Neuronal stem cell (in vitro differentiated cells): ENCODE data around the gene CFAP251.

Experiments
- DNase-seq: peaks from one replicate; pipeline ENCODE4 v3.0.0-alpha.2; 2013; ENCODE audit warnings: low spot score
- H2AFZ ChIP-seq: one replicate; pipeline ENCODE4 v1.6.1; 2013; ENCODE audit warnings: mild to moderate bottlenecking, low read length, inconsistent platforms
- H2AK5ac ChIP-seq: 2 replicates; pipeline ENCODE4 v1.6.1; 2013; ENCODE audit warnings: low read depth, mild to moderate bottlenecking, inconsistent platforms, low read length, moderate library complexity, mixed read lengths
- H2BK120ac ChIP-seq: 2 replicates; pipeline ENCODE4 v1.6.1; 2013; ENCODE audit warnings: low read depth, mild to moderate bottlenecking, inconsistent platforms, low read length, moderate library complexity, mixed read lengths
- H2BK12ac ChIP-seq: one replicate; pipeline ENCODE4 v1.6.1; 2013; ENCODE audit warnings: low read length, inconsistent platforms
- H2BK15ac ChIP-seq: 2 replicates; pipeline ENCODE4 v1.6.1; 2013; ENCODE audit warnings: mild to moderate bottlenecking, low read length, inconsistent platforms, mixed read lengths
- H2BK5ac ChIP-seq: one replicate; pipeline ENCODE4 v1.6.1; 2013; ENCODE audit warnings: inconsistent platforms, mild to moderate bottlenecking, low read length, moderate library complexity
- H3K14ac ChIP-seq: one replicate; pipeline ENCODE4 v1.6.1; 2013; ENCODE audit warnings: low read length, inconsistent platforms
- H3K18ac ChIP-seq: 2 replicates; pipeline ENCODE4 v1.6.1; 2013; ENCODE audit warnings: low read length, inconsistent platforms
- H3K23ac ChIP-seq: 2 replicates; pipeline ENCODE4 v1.6.1; 2013; ENCODE audit warnings: low read depth, mild to moderate bottlenecking, mixed read lengths, low read length, inconsistent platforms; ENCODE audit not compliant: poor library complexity
- H3K27ac ChIP-seq: replicated peaks from 3 replicates; pipeline ENCODE4 v1.5.1; 2013; ENCODE audit warnings: low read length, inconsistent platforms
- H3K27me3 ChIP-seq, 3 experiments: 2 replicates each; pipeline ENCODE4 v1.6.1; 2013; ENCODE audit warnings: low read length in 3 of 3, mild to moderate bottlenecking in 2 of 3, inconsistent platforms in 1 of 3, low read depth in 1 of 3, mixed read lengths in 1 of 3, moderate library complexity in 1 of 3; ENCODE audit not compliant: control insufficient read depth in 3 of 3, insufficient read depth in 3 of 3
- H3K36me3 ChIP-seq, 2 donors: replicated peaks in 1 of 2; 2 replicates each; pipeline ENCODE4 v1.6.1; 2013; ENCODE audit warnings: low read length in 2 of 2; ENCODE audit not compliant: control insufficient read depth in 2 of 2, insufficient read depth in 2 of 2
- H3K4ac ChIP-seq: 2 replicates; pipeline ENCODE4 v1.6.1; 2013; ENCODE audit warnings: inconsistent platforms, mild to moderate bottlenecking, low read length, moderate library complexity
- H3K4me1 ChIP-seq, 2 donors: 1 replicate in 1 of 2; 2 replicates in 1 of 2; pipeline ENCODE4 v1.6.1; 2013; ENCODE audit warnings: low read length in 2 of 2, low read depth in 1 of 2; ENCODE audit not compliant: control insufficient read depth in 2 of 2, insufficient read depth in 1 of 2
- H3K4me2 ChIP-seq: one replicate; pipeline ENCODE4 v1.6.1; 2013; ENCODE audit warnings: mild to moderate bottlenecking, low read length, inconsistent platforms; ENCODE audit not compliant: insufficient read depth, poor library complexity, severe bottlenecking
- H3K4me3 ChIP-seq, 2 donors: 2 replicates each; pipeline ENCODE4 v1.5.1; 2013; ENCODE audit warnings: low read length in 2 of 2, mild to moderate bottlenecking in 2 of 2, inconsistent platforms in 1 of 2, moderate library complexity in 1 of 2
- H3K79me1 ChIP-seq: one replicate; pipeline ENCODE4 v1.6.1; 2013; ENCODE audit warnings: low read depth, mild to moderate bottlenecking, inconsistent platforms, low read length, moderate library complexity
- H3K9ac ChIP-seq: one replicate; pipeline ENCODE4 v1.6.1; 2013; ENCODE audit warnings: mild to moderate bottlenecking, low read depth, low read length, inconsistent platforms; ENCODE audit not compliant: poor library complexity
- H3K9me3 ChIP-seq, 2 donors: replicated peaks in 1 of 2; 2 replicates each; pipeline versions ENCODE3 to v1.6.1; 2013; ENCODE audit warnings: low read length in 2 of 2, mild to moderate bottlenecking in 2 of 2, inconsistent platforms in 1 of 2, low read depth in 1 of 2, mixed read lengths in 1 of 2, moderate library complexity in 1 of 2; ENCODE audit not compliant: control insufficient read depth in 2 of 2, insufficient read depth in 1 of 2
- H4K8ac ChIP-seq: one replicate; pipeline ENCODE4 v1.6.1; 2013; ENCODE audit warnings: low read depth, mild to moderate bottlenecking, inconsistent platforms, low read length, moderate library complexity
- H4K91ac ChIP-seq: one replicate; pipeline ENCODE4 v1.6.1; 2013; ENCODE audit warnings: low read length, low read depth, mild to moderate bottlenecking, inconsistent platforms; ENCODE audit not compliant: poor library complexity
- whole genome bisulfite sequencing, 2 donors: extraction: QIAGEN DNeasy Blood & Tissue Kit; methylation state at CpG; one replicate each; pipeline ENCODE4 v1.1.7; 2013; ENCODE audit warnings: missing lambda C conversion rate in 2 of 2, mixed read lengths in 1 of 2; ENCODE audit not compliant: insufficient read length in 2 of 2, insufficient replicate concordance in 1 of 2; ENCODE audit errors: extremely low coverage in 2 of 2; 5-methylcytosine and 5-hydroxymethylcytosine counted together

Gene CFAP251

GRCh38 chr12:122026706-122027333, 108.4 kb downstream of the CFAP251 start:
- peaks cover 29% of the 10 kb centered on the region for H3K79me1 ChIP-seq
- H3K4ac ChIP-seq = peak overlapping the region; percentile 23
- no peak overlapping the region for H3K4me2 ChIP-seq
- H3K27me3 ChIP-seq = no peaks in the 10 kb centered on the region
- H2AK5ac ChIP-seq = peak overlapping the region; percentile 84
- H2BK15ac ChIP-seq = no peak overlapping the region
- H2BK5ac ChIP-seq = no peak overlapping the region
- H3K4me3 ChIP-seq = no peak overlapping the region
- no peak overlapping the region for H2BK120ac ChIP-seq
- no peak overlapping the region for H2AFZ ChIP-seq
- peaks cover 2 to 20% of the 10 kb centered on the region in 2 donors for H3K36me3 ChIP-seq
- H3K9me3 ChIP-seq = no peaks in the 10 kb centered on the region
- H3K18ac ChIP-seq = peak overlapping the region; percentile 57
- H2BK12ac ChIP-seq = no peak overlapping the region
- peak overlapping the region; percentile 93 for H3K23ac ChIP-seq
- H4K8ac ChIP-seq = no peak overlapping the region
- H4K91ac ChIP-seq = peak overlapping the region; percentile 64
- H3K9ac ChIP-seq = no peak overlapping the region
- no peak for DNase-seq
- H3K27ac ChIP-seq = no peak overlapping the region
- H3K14ac ChIP-seq = no peak overlapping the region
- peaks cover 4 to 12% of the 10 kb centered on the region in 2 donors for H3K4me1 ChIP-seq
- no CpG with 5 or more reads among the region's 7 CpGs for WGBS, 2 donors

- H2BK15ac ChIP-seq = no peak overlapping the region
- no peak for DNase-seq
- H3K9me3 ChIP-seq = no peaks in the 10 kb centered on the region
- no peak overlapping the region for H3K4ac ChIP-seq
- no peak overlapping the region for H3K9ac ChIP-seq
- H4K91ac ChIP-seq = no peak overlapping the region
- no peaks in the 10 kb centered on the region for H3K27me3 ChIP-seq
- H3K14ac ChIP-seq = peak overlapping the region; percentile 4
- H2AFZ ChIP-seq = no peak overlapping the region
- no CpG with 5 or more reads among the region's 12 CpGs for WGBS, 2 donors
- H3K79me1 ChIP-seq = peaks cover 25% of the 10 kb centered on the region
- H3K27ac ChIP-seq = no peak overlapping the region
- H2BK5ac ChIP-seq = no peak overlapping the region
- no peak overlapping the region for H2BK120ac ChIP-seq
- peaks cover 3 to 12% of the 10 kb centered on the region in 2 donors for H3K4me1 ChIP-seq
- H3K18ac ChIP-seq = no peak overlapping the region
- H2AK5ac ChIP-seq = no peak overlapping the region
- H3K4me3 ChIP-seq = no peak overlapping the region
- H3K36me3 ChIP-seq = peaks cover 4 to 30% of the 10 kb centered on the region in 2 donors
- no peak overlapping the region for H3K4me2 ChIP-seq
- no peak overlapping the region for H2BK12ac ChIP-seq
- no peak overlapping the region for H4K8ac ChIP-seq
- no peak overlapping the region for H3K23ac ChIP-seq
These were observed 109.9 kb downstream of the CFAP251 start for GRCh38 chr12:122028165-122028904.

GRCh38 chr12:122028905-122029560, 110.6 kb downstream of the CFAP251 start:
- H4K8ac ChIP-seq = peak overlapping the region; percentile 3
- DNase-seq = no peak

More at GRCh38 chr12:122028905-122029560, 110.6 kb downstream of the CFAP251 start:
- H4K91ac ChIP-seq = no peak overlapping the region
- no peak overlapping the region for H3K23ac ChIP-seq
- no peak overlapping the region for H3K4me3 ChIP-seq
- no peaks in the 10 kb centered on the region for H3K27me3 ChIP-seq
- no peak overlapping the region for H3K4ac ChIP-seq
- no peak overlapping the region for H3K9ac ChIP-seq
- H2BK15ac ChIP-seq = no peak overlapping the region
- no peak overlapping the region for H2BK120ac ChIP-seq
- no peak overlapping the region for H2BK5ac ChIP-seq
- H3K9me3 ChIP-seq = no peaks in the 10 kb centered on the region
- WGBS, 2 donors = no CpG with 5 or more reads among the region's 23 CpGs
- H3K27ac ChIP-seq = no peak overlapping the region
- H3K4me2 ChIP-seq = no peak overlapping the region
- H3K36me3 ChIP-seq = peaks cover 4 to 36% of the 10 kb centered on the region in 2 donors
- H2AFZ ChIP-seq = no peak overlapping the region
- H3K18ac ChIP-seq = peak overlapping the region; percentile 51
- H3K79me1 ChIP-seq = peaks cover 25% of the 10 kb centered on the region
- peaks cover 3 to 10% of the 10 kb centered on the region in 2 donors for H3K4me1 ChIP-seq
- H3K14ac ChIP-seq = peak overlapping the region; percentile 4
- no peak overlapping the region for H2BK12ac ChIP-seq
- peak overlapping the region; percentile 36 for H2AK5ac ChIP-seq
